Left kidney (tissue), 8 donors: ENCODE measurements around the gene SIM2. TPM values are rescaled to one million over a fixed set of nuclear protein-coding genes. Genes with fewer than 3 reads are reported as not detected.
"Not testable (repeated sequence)": the region's sequence is repeated elsewhere in the genome, so short reads cannot be mapped to it uniquely, and the experiment has no call there.

Experiments
- DNase-seq: peaks from one replicate; pipeline ENCODE4 v3.0.0-alpha.2; 2013
- long read RNA-seq, 8 donors: transcript quantifications; one replicate each; lab custom pipeline, GENCODE V29; 2026
- polyA plus RNA-seq: library from polyadenylated mRNA; unstranded; fragments of 120-200 nt; gene quantifications from one replicate; pipeline ENCODE4 v1.2.1, GENCODE V29; 2013; ENCODE audit not compliant: insufficient read length

SIM2 gene
- polyA plus RNA-seq: 26.9 TPM
- long read RNA-seq, donor 1, full-length matches to known transcripts: 4 of 44 reads
- long read RNA-seq, donor 1, partial matches to known transcripts: 40 of 44 reads
- long read RNA-seq, donor 1, other reads (novel, unspliced or antisense): 0 of 44 reads
- long read RNA-seq, donor 2, full-length matches to known transcripts: 4 of 64 reads
- long read RNA-seq, donor 2, partial matches to known transcripts: 60 of 64 reads
- long read RNA-seq, donor 2, other reads (novel, unspliced or antisense): 0 of 64 reads
- long read RNA-seq, donor 3: 0 reads
- long read RNA-seq, donor 4: 0 reads
- long read RNA-seq, donor 5: 0 reads
- long read RNA-seq, donor 6, partial matches to known transcripts: 0 of 2 reads
- long read RNA-seq, donor 6, other reads (novel, unspliced or antisense): 0 of 2 reads
- long read RNA-seq, donor 7, full-length matches to known transcripts: 2 of 27 reads
- long read RNA-seq, donor 7, partial matches to known transcripts: 25 of 27 reads
- long read RNA-seq, donor 7, other reads (novel, unspliced or antisense): 0 of 27 reads
- long read RNA-seq, donor 8: 0 reads

- no peak for DNase-seq
Observed at GRCh38 chr21:36698981-36699545, at the start of gene SIM2. SIM2 (plus strand) TSS chr21:36699115; CDS start chr21:36699747, 632 bp downstream.

GRCh38 chr21:36654324-36654723, 44.6 kb upstream of the SIM2 start:
- no peak for DNase-seq

GRCh38 chr21:36654796-36655325, 44.1 kb upstream of the SIM2 start:
- no peak for DNase-seq

GRCh38 chr21:36656138-36656537, 42.8 kb upstream of the SIM2 start:
- no peak for DNase-seq

GRCh38 chr21:36657290-36657689, 41.6 kb upstream of the SIM2 start:
- DNase-seq: not testable (repeated sequence)

- DNase-seq: no peak
Observed at GRCh38 chr21:36657999-36658398, 40.9 kb upstream of the SIM2 start.

- no peak for DNase-seq
Observed at GRCh38 chr21:36658926-36659325, 40.0 kb upstream of the SIM2 start.

- DNase-seq: no peak
Observed at GRCh38 chr21:36661511-36662309, 37.2 kb upstream of the SIM2 start.

GRCh38 chr21:36663033-36663855, 35.7 kb upstream of the SIM2 start:
- DNase-seq: no peak

- no peak for DNase-seq
Observed at GRCh38 chr21:36664662-36664990, 34.3 kb upstream of the SIM2 start.

- no peak for DNase-seq
Observed at GRCh38 chr21:36665806-36666205, 33.1 kb upstream of the SIM2 start.

GRCh38 chr21:36668713-36669112, 30.2 kb upstream of the SIM2 start:
- DNase-seq: no peak

- DNase-seq: no peak
Observed at GRCh38 chr21:36671836-36672235, 27.1 kb upstream of the SIM2 start.

GRCh38 chr21:36672296-36672695, 26.6 kb upstream of the SIM2 start:
- not testable (repeated sequence) for DNase-seq

GRCh38 chr21:36672737-36673136, 26.2 kb upstream of the SIM2 start:
- DNase-seq: no peak

GRCh38 chr21:36676039-36676950, 22.6 kb upstream of the SIM2 start:
- no peak for DNase-seq

- DNase-seq: no peak
Observed at GRCh38 chr21:36677443-36677842, 21.5 kb upstream of the SIM2 start.

- DNase-seq: no peak
Observed at GRCh38 chr21:36678538-36678937, 20.4 kb upstream of the SIM2 start.

- no peak for DNase-seq
Observed at GRCh38 chr21:36681117-36681631, 17.7 kb upstream of the SIM2 start.
